PC-9 (cell line): ENCODE data around the gene EBLN2. TPM values are rescaled to one million over a fixed set of nuclear protein-coding genes. Genes with fewer than 3 reads are reported as not detected.
A peak's percentile ranks its signal among the peaks of the same experiment; 100 is the strongest.

ENCODE experiments used
- BruUV-seq: library from RNA; stranded (reverse); fragments of 400-500 nt; replicated peaks from 2 replicates; lab custom pipeline; 2021; lab: Mats Ljungman, UMichigan
- CTCF ChIA-PET: fragments of 300-600 bp; sonication (Branson Sonifier 250); formaldehyde crosslinking; loops from one replicate; lab custom pipeline; 2022; ENCODE audit warnings: antibody characterized with exemption; lab: Charles Lee
- POLR2A ChIA-PET: fragments of 300-600 bp; sonication (Branson Sonifier 250); formaldehyde crosslinking; loops from one replicate; lab custom pipeline; 2022; ENCODE audit warnings: antibody characterized with exemption; ENCODE audit not compliant: unreplicated experiment; lab: Charles Lee
- DNase-seq, 2 experiments: peaks; one replicate each; pipeline versions ENCODE4 v3.0.0 to v3.0.0-alpha.2; 2015 to 2022; ENCODE audit warnings: mixed read lengths in 1 of 2
- H2AFZ ChIP-seq: fragments of 200-600 bp; sonication (generic); 2 replicates; pipeline ENCODE4 v1.8.1; 2017; ENCODE audit warnings: antibody characterized with exemption
- H3F3A ChIP-seq: fragments of 200-600 bp; sonication (generic); 2 replicates; pipeline ENCODE4 v1.8.1; 2017; ENCODE audit warnings: antibody characterized with exemption, mild to moderate bottlenecking, low read depth; ENCODE audit not compliant: insufficient read depth
- H3K27ac ChIP-seq: fragments of 200-600 bp; sonication (generic); 2 replicates; pipeline ENCODE4 v1.6.1; 2016; ENCODE audit warnings: mixed run types
- H3K27me3 ChIP-seq: fragments of 200-600 bp; sonication (generic); 2 replicates; pipeline ENCODE4 v1.6.1; 2016; ENCODE audit warnings: low read depth, mixed run types; ENCODE audit not compliant: insufficient read depth
- H3K36me3 ChIP-seq: fragments of 200-600 bp; sonication (generic); 2 replicates; pipeline ENCODE4 v1.6.1; 2016; ENCODE audit warnings: low read depth, mixed run types
- H3K4me1 ChIP-seq: fragments of 200-600 bp; sonication (generic); replicated peaks from 2 replicates; pipeline ENCODE4 v1.6.1; 2016; ENCODE audit warnings: mixed run types; ENCODE audit not compliant: insufficient read depth
- H3K4me2 ChIP-seq: fragments of 200-600 bp; sonication (generic); 2 replicates; pipeline ENCODE4 v1.6.1; 2017; ENCODE audit warnings: mixed run types
- H3K4me3 ChIP-seq: fragments of 200-600 bp; sonication (generic); 2 replicates; pipeline ENCODE4 v1.6.1; 2016; ENCODE audit warnings: mixed run types
- H3K79me2 ChIP-seq: fragments of 200-600 bp; sonication (generic); 2 replicates; pipeline ENCODE4 v1.6.1; 2017; ENCODE audit warnings: low read depth, mixed run types
- H3K9me2 ChIP-seq: fragments of 200-600 bp; sonication (generic); 2 replicates; pipeline ENCODE4 v1.8.1; 2017; ENCODE audit warnings: mild to moderate bottlenecking; ENCODE audit not compliant: insufficient read depth
- H3K9me3 ChIP-seq: fragments of 200-600 bp; sonication (generic); 2 replicates; pipeline ENCODE4 v1.8.1; 2016; ENCODE audit warnings: low read depth; ENCODE audit not compliant: insufficient read depth
- H4K20me1 ChIP-seq: fragments of 200-600 bp; sonication (generic); 2 replicates; pipeline ENCODE4 v1.8.1; 2017; ENCODE audit not compliant: insufficient read depth
- CTCF ChIP-seq: fragments of 200-600 bp; sonication (generic); conservative IDR thresholded peaks from 2 replicates; pipeline ENCODE4 v1.6.1; 2017; ENCODE audit warnings: mixed run types, antibody characterized with exemption, mild to moderate bottlenecking, moderate library complexity
- EZH2 ChIP-seq: fragments of 200-600 bp; sonication (generic); IDR thresholded peaks from 2 replicates; pipeline ENCODE4 v1.8.0; 2017; ENCODE audit warnings: antibody characterized with exemption, low read depth
- intact Hi-C: fragments of 100-400 bp; cut with micrococcal nuclease; formaldehyde crosslinking; loops from one replicate; pipeline ENCODE4 v1.10.0; 2022; ENCODE audit not compliant: unreplicated experiment
- total RNA-seq: library from RNA; stranded (reverse); gene quantifications from 2 replicates; pipeline ENCODE4 v1.2.3, GENCODE V29; 2021

EBLN2 gene
- total RNA-seq, 1 experiment from 2014 or later, result 5.5 TPM

GRCh38 chr3:73046195-73046594 is 15.3 kb upstream of the EBLN2 start:
- peaks cover 78% of the 10 kb centered on the region for H4K20me1 ChIP-seq

GRCh38 chr3:73049319-73049718 is 12.1 kb upstream of the EBLN2 start:
- TSS peak; percentile 27 for BruUV-seq
- no peaks in the 10 kb centered on the region for H3K9me2 ChIP-seq
- no peak overlapping the region for H3K4me3 ChIP-seq
- ChIA-PET POLR2A (interaction anchor here (0.6 kb wide), 1 partner anchor 1248 kb away, joined by 10 read pairs; no protein-coding TSS in a partner anchor), CTCF (no interaction called here)
- peaks cover 54% of the 10 kb centered on the region for H4K20me1 ChIP-seq
- no peak for DNase-seq
- intact Hi-C loops, result no loop called here
- no peaks in the 10 kb centered on the region for H3F3A ChIP-seq
- no peaks in the 10 kb centered on the region for H3K4me1 ChIP-seq
- H3K9me3 ChIP-seq, result no peaks in the 10 kb centered on the region
- H2AFZ ChIP-seq, result no peak overlapping the region
- H3K79me2 ChIP-seq, result peaks cover 76% of the 10 kb centered on the region
- TF ChIP-seq CTCF (no peak), EZH2 (no peak)
- H3K27me3 ChIP-seq, result no peaks in the 10 kb centered on the region
- no peaks in the 10 kb centered on the region; the same call in 1 of the 2 replicates for H3K36me3 ChIP-seq
- no peak overlapping the region for H3K27ac ChIP-seq
- H3K4me2 ChIP-seq, result no peak overlapping the region

More at GRCh38 chr3:73046195-73046594, 15.3 kb upstream of the EBLN2 start:
- ChIA-PET POLR2A (no interaction called here), CTCF (no interaction called here)
- Histone ChIP-seq H2AFZ (no peak overlapping the region), H3K36me3 (no peaks in the 10 kb centered on the region; the same call in 1 of the 2 replicates), H3F3A (no peaks in the 10 kb centered on the region), H3K9me3 (no peaks in the 10 kb centered on the region), H3K27ac (no peak overlapping the region), H3K4me3 (no peak overlapping the region), H3K79me2 (peaks cover 89% of the 10 kb centered on the region), H3K27me3 (no peaks in the 10 kb centered on the region), H3K4me2 (no peak overlapping the region), H3K4me1 (no peaks in the 10 kb centered on the region), H3K9me2 (no peaks in the 10 kb centered on the region)
- intact Hi-C loops, result no loop called here
- TF ChIP-seq CTCF (no peak), EZH2 (no peak)
- DNase-seq, result no peak
- no TSS peak for BruUV-seq

- Histone ChIP-seq H3K79me2 (peaks cover 63% of the 10 kb centered on the region), H3K4me2 (no peak overlapping the region), H3K27ac (no peak overlapping the region), H3K4me3 (no peak overlapping the region), H3K9me2 (no peaks in the 10 kb centered on the region), H3K9me3 (no peaks in the 10 kb centered on the region), H4K20me1 (peaks cover 41% of the 10 kb centered on the region), H3K36me3 (no peaks in the 10 kb centered on the region; the same call in 1 of the 2 replicates), H2AFZ (no peak overlapping the region), H3F3A (0 out of 2 replicates have a peak, but pooled peaks cover 4% of the 10 kb centered on the region), H3K27me3 (no peaks in the 10 kb centered on the region), H3K4me1 (no peaks in the 10 kb centered on the region)
- intact Hi-C loops, result no loop called here
- POLR2A ChIA-PET, result no interaction called here
- CTCF ChIA-PET, result no interaction called here
- TF ChIP-seq EZH2 (no peak), CTCF (no peak)
- no peak for DNase-seq
- BruUV-seq, result no TSS peak
Observed at GRCh38 chr3:73052857-73053256, 8.6 kb upstream of the EBLN2 start.
